Activated naive CD4-positive, alpha-beta T cell treated with Interleukin-2 at 50 U/mL for 16 hours (primary cell): Measurements from ENCODE around the gene ACIN1.
"Not testable (repeated sequence)": the region's sequence is repeated elsewhere in the genome, so short reads cannot be mapped to it uniquely, and the experiment has no call there.

Experiments used
- DNase-seq: peaks from one replicate; pipeline ENCODE4 v3.0.0-alpha.2; 2020

Gene ACIN1

DNA sequence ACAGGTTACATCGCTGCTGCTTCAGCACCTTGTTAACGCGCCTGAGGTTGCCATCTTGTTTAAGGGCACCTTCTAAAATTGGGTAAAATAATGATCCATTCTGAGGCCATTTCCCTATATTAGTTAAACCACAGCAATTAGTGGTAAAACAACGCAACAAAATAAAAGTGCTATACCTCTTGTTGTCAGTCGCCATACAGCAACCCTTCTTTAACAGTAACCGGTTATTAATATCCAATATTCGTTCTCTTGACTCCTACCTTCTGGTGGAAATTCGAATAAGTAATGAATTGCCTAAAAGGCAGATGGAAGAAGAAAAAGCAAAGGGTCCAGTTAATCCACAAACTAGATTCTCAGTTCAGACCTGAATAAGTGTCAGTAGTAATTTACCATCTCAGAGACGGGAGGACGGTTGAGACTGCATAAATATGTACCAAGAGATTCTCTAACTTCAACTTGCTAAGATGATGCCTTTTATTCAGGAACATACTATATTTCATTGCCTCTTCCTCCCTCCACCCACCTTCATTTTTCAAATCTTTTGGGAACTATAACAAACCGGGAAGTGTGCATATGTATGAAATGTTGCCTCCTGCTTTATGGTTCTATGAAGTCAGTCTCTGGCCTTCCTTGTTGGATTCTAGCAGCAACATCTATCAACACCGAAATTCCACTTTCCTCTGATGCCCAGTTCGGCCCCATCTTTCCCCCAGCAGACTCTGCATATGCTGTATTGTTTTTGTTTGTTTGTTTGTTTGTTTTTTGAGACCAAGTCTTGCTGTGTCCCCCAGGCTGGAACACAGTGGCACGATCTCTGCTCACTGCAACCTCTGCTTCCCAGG is 59.4 kb downstream of the ACIN1 start:
- no peak for DNase-seq

DNA sequence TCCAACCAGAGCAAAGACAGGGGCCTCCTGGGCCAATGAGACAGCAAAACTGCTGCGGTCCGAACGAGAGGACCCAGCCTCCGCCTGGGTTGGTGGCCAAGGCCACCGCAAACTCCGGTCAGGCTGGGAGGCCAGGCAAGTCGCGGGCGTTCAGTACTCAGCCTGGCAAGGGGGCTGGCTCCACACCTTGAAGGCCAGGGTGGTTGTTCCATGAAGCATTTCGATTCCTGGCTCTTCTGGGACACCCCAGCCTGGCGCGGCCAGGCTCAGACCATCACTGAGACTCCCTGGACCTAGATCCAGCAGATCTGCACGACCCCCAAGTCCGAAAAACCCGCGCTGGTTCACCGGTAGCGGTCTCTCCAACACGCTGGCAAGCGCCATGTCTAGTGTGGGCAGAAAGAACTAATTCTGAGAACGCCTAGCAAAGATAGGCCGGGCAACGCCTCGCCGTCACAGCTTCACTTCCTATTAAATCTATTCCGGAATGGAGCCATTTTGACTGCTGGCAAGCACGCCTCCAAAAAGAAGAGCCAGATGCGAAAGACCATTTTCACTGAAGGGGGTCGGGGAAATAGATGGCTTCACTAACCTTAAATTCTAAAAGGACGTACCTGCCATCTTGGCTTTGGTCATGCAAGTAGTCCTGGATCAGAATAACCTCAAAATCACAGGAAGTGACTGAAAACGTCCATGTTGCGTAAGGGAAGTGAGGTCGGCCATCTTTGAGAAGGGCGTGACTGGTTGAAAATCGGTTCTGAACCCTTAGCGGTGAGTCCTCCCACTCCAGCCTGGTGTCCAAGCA is 60.2 kb downstream of the ACIN1 start, which contains the start of gene PSMB5:
TSS of gene PSMB5 (minus strand) at position 403 of the 805 bp plus-strand sequence. CDS start at position 384, 19 bp downstream.
- peak; percentile 90 for DNase-seq

DNA sequence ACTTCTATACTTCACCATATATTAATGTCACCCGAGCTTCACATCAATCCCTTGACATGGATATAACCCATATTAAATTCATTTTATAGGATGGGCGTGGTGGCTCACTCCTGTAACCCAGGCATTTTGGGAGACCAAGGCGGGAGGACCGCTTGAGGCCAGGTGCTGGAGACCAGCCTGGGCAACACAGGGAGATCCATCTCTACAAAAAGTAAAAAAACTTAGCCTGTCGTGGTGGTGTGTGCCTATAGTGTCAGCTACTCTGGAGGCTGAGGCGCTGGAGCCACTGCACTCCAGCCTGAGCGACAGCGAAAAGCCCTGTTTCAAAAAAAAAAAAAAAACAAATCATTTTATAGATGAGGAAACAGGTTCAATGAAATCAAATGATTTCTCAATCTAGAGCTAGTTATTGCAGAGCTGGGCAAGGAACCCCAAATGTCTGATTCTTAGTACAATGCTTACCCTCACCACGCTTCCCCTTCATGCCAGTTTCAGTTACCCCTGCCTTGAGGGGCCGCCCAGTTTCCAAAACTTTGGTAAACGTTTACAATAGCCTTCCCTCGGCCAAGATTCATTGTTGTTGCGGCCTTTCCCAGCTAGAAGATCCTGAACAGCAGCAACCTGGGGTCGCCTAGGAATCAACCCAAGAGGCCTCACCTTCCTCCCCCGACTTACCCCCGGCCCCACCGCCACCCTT is 61.0 kb downstream of the ACIN1 start:
- DNase-seq, result no peak

- DNase-seq, result no peak
These were observed 61.6 kb downstream of the ACIN1 start for GRCh38 chr14:23033251-23033727.

DNA sequence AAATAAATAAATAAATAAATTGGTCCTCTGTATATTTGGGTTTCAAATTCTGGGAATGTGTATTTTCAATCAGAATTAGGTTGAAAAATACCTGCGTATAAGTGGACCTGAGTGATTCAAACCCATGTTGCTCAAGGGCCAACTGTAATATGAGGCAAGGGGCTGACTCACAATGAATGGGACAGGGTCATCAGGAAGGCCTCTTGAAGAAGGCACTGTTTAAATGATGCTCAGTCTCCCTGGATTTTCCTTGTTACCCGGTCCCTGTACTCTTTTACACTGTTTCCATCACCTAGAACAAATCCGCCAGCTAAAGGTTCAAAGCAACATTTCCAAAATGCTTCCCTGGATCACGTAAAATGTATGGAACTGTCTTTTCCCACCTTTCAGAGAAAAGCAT is 64.0 kb downstream of the ACIN1 start:
- no peak for DNase-seq

- DNase-seq, result peak; percentile 14
These were observed 66.1 kb downstream of the ACIN1 start for GRCh38 chr14:23028799-23029198.

GRCh38 chr14:23025151-23025814 is 69.7 kb downstream of the ACIN1 start:
- no peak for DNase-seq

DNA sequence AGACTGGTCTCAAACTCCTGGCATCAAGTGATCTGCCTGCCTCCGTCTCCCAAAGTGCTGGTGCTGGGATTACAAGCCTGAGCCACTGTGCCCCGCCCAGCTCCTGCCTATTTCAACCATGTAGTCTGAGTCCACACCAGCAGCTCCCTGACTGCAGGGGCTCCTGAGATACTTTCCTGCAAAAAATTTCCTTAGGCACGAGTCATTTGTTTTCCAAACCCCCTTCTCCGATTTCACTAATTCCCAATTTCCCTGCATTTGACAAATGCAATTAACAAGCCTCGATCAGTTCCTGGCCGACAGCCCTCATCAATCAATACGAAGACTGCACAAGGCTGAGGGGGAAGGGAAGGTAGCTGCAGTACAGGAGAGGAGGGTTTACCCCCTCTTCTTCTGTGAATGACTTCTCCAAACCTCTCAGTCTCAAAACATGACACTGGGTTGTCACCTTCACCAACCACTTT is 70.3 kb downstream of the ACIN1 start:
- DNase-seq, result no peak

DNA sequence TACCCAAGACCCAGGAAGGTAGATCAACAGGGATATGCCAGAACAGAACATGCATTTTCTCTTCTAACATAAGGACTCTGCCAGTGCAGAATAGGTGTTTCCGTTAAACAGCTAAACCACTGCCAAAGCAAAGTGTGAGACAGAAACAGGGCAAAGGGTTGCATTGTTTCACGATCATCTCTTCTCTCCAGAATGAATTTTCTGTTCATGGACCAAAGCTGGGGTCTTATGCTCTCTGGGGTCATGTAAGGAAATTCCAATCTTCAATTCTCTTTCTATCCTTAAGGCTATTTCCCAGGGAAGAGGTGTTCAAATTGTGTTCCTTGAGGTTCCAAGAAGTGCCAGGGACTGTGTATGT is 71.2 kb downstream of the ACIN1 start:
- no peak for DNase-seq

GRCh38 chr14:23023022-23023794 is 71.7 kb downstream of the ACIN1 start:
- no peak for DNase-seq

GRCh38 chr14:23021889-23022442 is 73.0 kb downstream of the ACIN1 start:
- no peak for DNase-seq

GRCh38 chr14:23021434-23021833 is 73.5 kb downstream of the ACIN1 start:
- DNase-seq, result no peak

DNA sequence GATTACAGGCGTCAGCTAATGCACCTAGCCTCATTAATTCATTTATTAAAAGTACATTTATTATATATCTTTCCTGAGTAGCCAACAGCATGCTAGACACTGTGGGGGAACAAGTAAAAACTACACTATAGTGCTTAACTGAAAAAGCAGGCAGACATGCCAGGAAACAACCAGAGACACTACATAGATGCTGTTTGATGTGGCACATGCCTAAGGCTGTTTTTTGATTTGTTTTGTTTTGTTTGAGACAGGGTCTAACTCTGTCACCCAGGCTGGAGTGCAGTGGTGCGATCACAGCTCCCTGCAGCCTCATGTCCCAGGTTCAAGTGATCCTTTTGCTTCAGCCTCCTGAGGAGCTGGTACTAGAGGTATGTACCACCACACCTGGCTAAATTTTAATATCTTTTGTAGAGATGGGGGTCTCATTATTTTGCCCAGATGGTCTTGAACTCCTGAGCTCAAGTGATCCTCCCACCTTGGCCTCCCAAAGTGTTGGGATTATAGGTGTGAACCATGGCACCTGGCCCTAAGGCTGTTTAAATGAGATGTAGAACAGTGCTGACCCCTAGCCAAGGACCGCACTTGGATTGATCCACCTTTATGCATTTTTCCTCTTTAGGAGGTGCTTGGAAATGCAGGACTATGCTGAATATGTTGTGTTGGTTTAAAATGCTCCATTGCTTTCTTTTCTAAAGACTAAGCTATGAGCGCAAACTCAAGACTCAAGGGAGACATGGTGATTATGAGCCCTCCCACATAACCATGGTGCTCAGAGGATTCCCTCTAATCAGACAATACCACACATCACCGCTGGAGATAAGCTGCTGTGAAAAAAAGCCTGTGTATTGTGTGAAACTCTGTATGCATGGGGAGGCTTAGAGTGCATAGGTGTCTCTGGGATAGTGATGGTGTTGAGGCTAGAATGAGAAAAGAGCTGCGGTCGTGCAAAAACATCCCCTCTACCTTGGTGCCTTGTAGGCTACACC is 74.5 kb downstream of the ACIN1 start:
- DNase-seq, result no peak

DNA sequence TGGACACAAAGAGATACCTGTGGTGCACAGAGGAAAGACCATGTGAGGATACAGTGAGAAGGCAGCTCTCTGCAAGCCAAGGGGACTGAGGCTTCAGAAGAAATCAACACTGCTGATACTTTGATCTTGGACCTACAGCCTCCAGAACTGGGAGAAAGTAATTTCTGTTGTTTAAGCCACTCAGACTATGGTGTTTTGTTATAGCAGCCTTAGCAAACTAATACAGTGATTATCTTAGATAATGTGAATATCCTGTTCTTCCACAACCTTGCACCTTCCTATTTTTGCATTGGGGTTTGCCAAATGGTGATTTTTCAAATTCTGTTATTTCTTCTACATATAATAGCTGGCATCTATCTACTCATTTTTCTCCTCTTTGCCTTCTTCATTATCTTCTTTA is 76.8 kb downstream of the ACIN1 start:
- DNase-seq, result no peak

DNA sequence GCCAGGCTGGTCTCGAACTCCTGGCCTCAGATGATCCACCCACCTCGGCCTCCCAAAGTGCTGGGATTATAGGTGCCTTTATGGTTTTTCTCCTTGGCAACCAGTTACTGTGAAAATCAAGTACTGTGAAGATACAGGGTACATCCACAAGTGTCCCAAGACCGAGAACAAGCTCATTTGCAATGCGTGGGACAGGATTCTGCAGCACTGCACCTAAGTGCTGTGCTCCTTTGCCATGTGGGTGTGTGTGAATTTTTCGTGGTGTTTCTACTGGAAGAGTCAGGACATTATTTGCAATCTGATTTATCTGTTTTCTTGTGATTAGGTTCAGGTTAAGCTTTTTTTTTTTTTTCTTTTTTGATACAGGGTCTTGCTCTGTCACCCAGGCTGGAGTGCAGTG is 77.8 kb downstream of the ACIN1 start:
- DNase-seq, result no peak

- DNase-seq, result no peak
These were observed 79.3 kb downstream of the ACIN1 start for GRCh38 chr14:23015618-23016017.

DNA sequence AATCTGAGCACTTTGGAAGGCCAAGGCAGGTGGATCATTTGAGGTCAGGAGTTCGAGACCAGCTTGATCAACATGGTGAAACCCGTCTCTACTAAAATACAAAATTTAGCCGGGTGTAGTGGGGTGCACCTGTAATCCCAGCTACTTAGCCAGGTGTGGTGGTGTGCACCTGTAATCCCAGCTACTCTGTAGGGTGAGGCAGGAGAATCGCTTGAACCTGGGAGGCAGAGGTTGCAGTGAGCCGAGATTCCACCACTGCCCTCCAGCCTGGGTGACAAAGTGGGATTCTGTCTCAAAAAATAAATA is 81.2 kb downstream of the ACIN1 start:
- not testable (repeated sequence) for DNase-seq

GRCh38 chr14:23013054-23013748 is 81.7 kb downstream of the ACIN1 start:
- no peak for DNase-seq

DNA sequence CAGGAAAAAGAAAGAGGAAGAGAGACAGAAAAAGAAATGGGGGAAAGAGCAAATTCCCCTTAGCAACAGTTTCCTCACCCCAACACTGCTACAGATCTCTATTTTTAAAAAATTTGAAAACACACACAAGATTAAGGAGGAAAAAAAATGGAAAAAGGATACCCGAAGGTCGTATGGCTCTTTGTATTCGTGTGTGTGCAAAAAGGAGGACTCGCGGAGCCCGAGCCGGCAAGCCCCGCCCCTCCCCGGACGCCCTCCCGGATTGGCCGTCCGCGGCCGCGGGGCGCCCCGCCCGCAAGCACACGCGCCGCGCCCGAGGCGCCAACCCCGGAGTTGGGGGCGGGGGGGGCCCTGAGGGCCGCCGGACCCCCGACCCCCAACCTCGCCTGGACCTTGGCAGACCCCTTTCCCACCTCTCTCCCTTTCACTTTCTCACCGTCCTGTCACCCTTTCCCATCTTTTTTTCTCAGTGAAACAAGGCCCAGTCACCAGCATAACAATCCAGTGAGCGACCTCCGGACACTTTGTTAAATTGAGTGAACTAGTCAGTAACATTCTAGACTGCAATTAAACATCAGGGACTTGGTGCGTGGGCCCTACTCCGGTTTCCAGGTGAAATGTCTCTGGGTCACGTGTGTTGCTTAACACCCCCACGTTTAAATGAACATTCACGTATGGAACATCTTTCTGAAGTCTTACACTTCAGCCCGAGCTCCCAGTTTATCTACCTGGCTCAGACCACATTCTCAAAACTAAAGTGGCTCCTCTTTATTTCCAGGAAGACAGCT is 84.8 kb downstream of the ACIN1 start, which contains the start of gene C14orf93:
TSS of gene C14orf93 (minus strand) at position 205 of the 788 bp plus-strand sequence. CDS start 11,120 bp downstream, outside the sequence.
- DNase-seq, result peak; percentile 83
